Measurements from ENCODE around the gene NUFIP1. TPM values are rescaled to one million over a fixed set of nuclear protein-coding genes. Genes with fewer than 3 reads are reported as not detected.
"Not testable (repeated sequence)": the region's sequence is repeated elsewhere in the genome, so short reads cannot be mapped to it uniquely, and the experiment has no call there.

Gene NUFIP1
- polyA plus RNA-seq, 1 experiment: 4.0 TPM

GRCh38 chr13:44955406-44955805 lies 33.9 kb downstream of the NUFIP1 start:
- ChIA-PET POLR2A (no interaction called here), CTCF (interaction anchor here (1.1 to 1.3 kb wide), 2 partner anchors 37 to 472 kb away, joined by 5 read pairs; no protein-coding TSS in a partner anchor)
- no peaks in the 10 kb centered on the region for H3K27me3 ChIP-seq (ENCODE audit: control insufficient read depth, insufficient read depth, low read length)
- H3K4me3 ChIP-seq (ENCODE audit: low read depth, low read length): no peak overlapping the region
- DNase-seq (ENCODE audit: low read depth, low spot score): no peak
- no peak for TF ChIP-seq CTCF (IDR thresholded peaks at IDR 0.05; ENCODE audit: low read depth, low read length)
- H3K27ac ChIP-seq (ENCODE audit: low read depth, low read length): no peak overlapping the region
- no peaks in the 10 kb centered on the region for H3K9me3 ChIP-seq (ENCODE audit: control insufficient read depth, insufficient read depth, low read length)

DNA sequence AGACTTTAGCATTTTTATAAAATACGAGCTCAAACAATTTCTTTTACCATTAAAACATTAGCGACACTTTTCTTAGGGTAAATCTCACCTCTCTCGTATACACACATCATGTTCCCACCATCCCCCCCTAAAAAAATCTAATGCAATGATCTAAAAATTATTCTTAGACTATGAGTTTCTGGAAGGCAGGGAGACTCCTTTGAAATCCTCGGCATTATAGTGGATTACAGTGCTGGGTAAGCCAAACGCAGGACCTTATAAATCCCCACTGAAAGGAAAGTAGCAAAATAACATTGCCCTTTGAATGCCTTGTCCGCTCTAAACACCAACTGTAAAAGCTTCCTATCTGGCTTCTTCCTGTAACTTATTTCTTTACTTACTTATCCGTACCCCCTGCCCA lies 35.0 kb downstream of the NUFIP1 start:
- DNase-seq (ENCODE audit: low read depth, low spot score): no peak
- H3K27me3 ChIP-seq (ENCODE audit: control insufficient read depth, insufficient read depth, low read length): no peaks in the 10 kb centered on the region
- H3K9me3 ChIP-seq (ENCODE audit: control insufficient read depth, insufficient read depth, low read length): no peaks in the 10 kb centered on the region
- ChIA-PET CTCF (interaction anchor here (0.6 to 1.1 kb wide), 2 partner anchors 16 to 470 kb away, joined by 3 read pairs; no protein-coding TSS in a partner anchor), POLR2A (no interaction called here)
- no peak for TF ChIP-seq CTCF (IDR thresholded peaks at IDR 0.05; ENCODE audit: low read depth, low read length)
- no peak overlapping the region for H3K27ac ChIP-seq (ENCODE audit: low read depth, low read length)
- H3K4me3 ChIP-seq (ENCODE audit: low read depth, low read length): no peak overlapping the region

GRCh38 chr13:44952671-44953070 lies 36.6 kb downstream of the NUFIP1 start:
- DNase-seq (ENCODE audit: low read depth, low spot score): no peak
- Histone ChIP-seq H3K27ac (ENCODE audit: low read depth, low read length) (no peak overlapping the region), H3K9me3 (ENCODE audit: control insufficient read depth, insufficient read depth, low read length) (no peaks in the 10 kb centered on the region), H3K4me3 (ENCODE audit: low read depth, low read length) (no peak overlapping the region), H3K27me3 (ENCODE audit: control insufficient read depth, insufficient read depth, low read length) (no peaks in the 10 kb centered on the region)
- TF ChIP-seq CTCF (IDR thresholded peaks at IDR 0.05; ENCODE audit: low read depth, low read length): no peak
- ChIA-PET CTCF (no interaction called here), POLR2A (no interaction called here)

DNA sequence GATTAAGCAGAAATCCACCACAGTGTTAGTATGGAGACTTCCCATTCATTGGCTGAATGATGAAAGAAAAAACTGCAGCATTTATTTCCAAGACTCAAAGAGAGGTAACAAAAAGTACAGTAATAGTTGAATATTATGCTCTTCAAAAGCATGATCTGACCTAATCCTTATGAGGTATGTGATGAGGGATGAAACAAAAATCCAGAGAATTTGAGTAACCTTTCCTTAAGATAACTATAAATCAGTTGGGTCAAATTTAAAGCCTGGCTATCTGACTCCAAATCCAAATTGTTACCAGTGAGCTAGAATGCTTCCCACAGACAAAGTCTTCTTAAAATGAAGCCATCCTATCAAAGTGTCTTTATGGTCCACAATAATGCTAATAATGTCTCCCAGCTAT lies 38.1 kb downstream of the NUFIP1 start:
- POLR2A ChIA-PET: no interaction called here
- no peak overlapping the region for H3K27ac ChIP-seq (ENCODE audit: low read depth, low read length)
- no peak for DNase-seq (ENCODE audit: low read depth, low spot score)

DNA sequence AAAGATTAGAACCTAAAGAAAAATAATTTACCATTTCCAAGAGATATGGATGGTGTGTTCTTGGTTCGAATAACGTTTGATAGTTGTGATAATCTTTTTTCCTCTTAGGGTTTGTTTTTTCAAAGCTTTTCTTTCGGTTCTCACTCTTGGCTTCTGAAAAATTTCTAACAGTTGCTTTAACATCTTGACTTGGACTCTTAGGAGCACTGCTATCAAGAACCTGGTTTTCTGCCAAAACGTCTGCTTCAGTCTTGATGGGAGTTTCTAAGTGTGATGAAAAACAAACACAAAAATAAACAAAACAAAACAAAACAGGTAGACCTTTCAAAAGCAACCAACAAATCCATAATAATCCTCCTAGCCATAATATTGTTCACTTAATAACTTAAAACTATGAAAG lies 45.9 kb downstream of the NUFIP1 start:
- CTCF ChIA-PET: interaction anchor here (0.9 to 1.7 kb wide), 2 partner anchors 25 to 460 kb away, joined by 3 to 9 read pairs; no protein-coding TSS in a partner anchor
- DNase-seq (ENCODE audit: low read depth, low spot score); H3K4me3 ChIP-seq (ENCODE audit: low read depth, low read length); H3K9me3 ChIP-seq (ENCODE audit: control insufficient read depth, insufficient read depth, low read length); H3K27ac ChIP-seq (ENCODE audit: low read depth, low read length); POLR2A ChIA-PET; H3K27me3 ChIP-seq (ENCODE audit: control insufficient read depth, insufficient read depth, low read length): not testable (repeated sequence)

More for the DNA sequence above, 38.1 kb downstream of the NUFIP1 start:
- no peaks in the 10 kb centered on the region for H3K9me3 ChIP-seq (ENCODE audit: control insufficient read depth, insufficient read depth, low read length)
- no peak for TF ChIP-seq CTCF (IDR thresholded peaks at IDR 0.05; ENCODE audit: low read depth, low read length)
- H3K4me3 ChIP-seq (ENCODE audit: low read depth, low read length): no peak overlapping the region
- H3K27me3 ChIP-seq (ENCODE audit: control insufficient read depth, insufficient read depth, low read length): no peaks in the 10 kb centered on the region
- CTCF ChIA-PET: interaction anchor here (1.0 to 2.4 kb wide), 3 partner anchors 19 to 468 kb away, joined by 3 to 11 read pairs (median 6); no protein-coding TSS in a partner anchor

DNA sequence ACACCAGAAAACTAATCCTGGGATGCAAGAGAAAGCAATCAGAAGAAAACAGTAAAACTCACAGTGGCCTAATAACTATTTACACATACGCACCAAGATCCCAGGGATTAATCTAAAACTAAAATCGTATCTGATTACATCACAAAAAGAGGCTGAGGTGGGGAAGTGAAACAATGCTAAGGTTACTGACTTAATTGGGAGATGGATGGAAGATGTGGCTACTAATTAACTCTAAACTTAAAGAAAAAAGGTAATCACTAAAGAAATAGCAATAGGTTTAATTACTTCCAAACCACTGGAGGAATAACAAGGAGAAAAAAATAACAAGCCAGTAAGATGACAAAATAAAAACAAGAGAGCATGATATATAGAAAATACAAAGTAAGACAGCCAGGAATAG lies 50.4 kb downstream of the NUFIP1 start:
- H3K27ac ChIP-seq (ENCODE audit: low read depth, low read length): no peak overlapping the region
- no peak for DNase-seq (ENCODE audit: low read depth, low spot score)
- ChIA-PET CTCF (no interaction called here), POLR2A (no interaction called here)
- no peaks in the 10 kb centered on the region for H3K9me3 ChIP-seq (ENCODE audit: control insufficient read depth, insufficient read depth, low read length)
- H3K4me3 ChIP-seq (ENCODE audit: low read depth, low read length): no peak overlapping the region
- no peak for TF ChIP-seq CTCF (IDR thresholded peaks at IDR 0.05; ENCODE audit: low read depth, low read length)
- H3K27me3 ChIP-seq (ENCODE audit: control insufficient read depth, insufficient read depth, low read length): no peaks in the 10 kb centered on the region
